Activated B cell treated with CpG ODN at 0.5 μM for 24 hours (primary cell): ENCODE results near the gene AVPR2. TPM values are rescaled to one million over a fixed set of nuclear protein-coding genes. Genes with fewer than 3 reads are reported as not detected.

ENCODE experiments used
- ATAC-seq: fragments of 200-7000 bp; cut with Tn5 transposase; one replicate; pipeline ENCODE4 v1.10.0; 2021; ENCODE audit warnings: low read depth, mild to moderate bottlenecking, moderate library complexity
- CTCF ChIA-PET: fragments of 350-600 bp; sonication (Branson Sonifier 250); formaldehyde crosslinking; loops from one replicate; lab custom pipeline; 2021; ENCODE audit warnings: antibody characterized with exemption; lab: Charles Lee
- POLR2A ChIA-PET: fragments of 350-600 bp; sonication (Branson Sonifier 250); formaldehyde crosslinking; loops from one replicate; lab custom pipeline; 2021; ENCODE audit warnings: antibody characterized with exemption; lab: Charles Lee
- DNase-seq: peaks from one replicate; pipeline ENCODE4 v3.0.0; 2022
- H3K27ac Mint-ChIP-seq: one replicate; pipeline ENCODE4 v1.8.0; 2020; ENCODE audit warnings: mixed read lengths
- H3K27me3 Mint-ChIP-seq: one replicate; pipeline ENCODE4 v1.8.0; 2021; ENCODE audit warnings: mixed read lengths
- H3K36me3 Mint-ChIP-seq: one replicate; pipeline ENCODE4 v1.8.0; 2021; ENCODE audit warnings: low read depth, mixed read lengths
- H3K4me1 Mint-ChIP-seq: one replicate; pipeline ENCODE4 v1.8.0; 2021; ENCODE audit warnings: mixed read lengths
- H3K4me3 Mint-ChIP-seq: one replicate; pipeline ENCODE4 v1.8.0; 2020; ENCODE audit warnings: mild to moderate bottlenecking, mixed read lengths
- H3K9me3 Mint-ChIP-seq: one replicate; pipeline ENCODE4 v1.8.0; 2020; ENCODE audit warnings: mixed read lengths
- intact Hi-C: fragments of 100-400 bp; cut with micrococcal nuclease; formaldehyde crosslinking; loops from one replicate; pipeline ENCODE4 v1.15.1; 2024
- total RNA-seq: library from RNA; stranded (reverse); gene quantifications from 2 replicates; pipeline ENCODE4 v1.2.3, GENCODE V29; 2022
- TF ChIP-seq, protein P1 (sequence below): fragments of 200-600 bp; IDR thresholded peaks from one replicate; pipeline ENCODE4 v1.8.0; 2022; ENCODE audit warnings: antibody characterized with exemption, mild to moderate bottlenecking

Gene AVPR2
- total RNA-seq, 1 donor from 2014 or later, result not detected

DNA sequence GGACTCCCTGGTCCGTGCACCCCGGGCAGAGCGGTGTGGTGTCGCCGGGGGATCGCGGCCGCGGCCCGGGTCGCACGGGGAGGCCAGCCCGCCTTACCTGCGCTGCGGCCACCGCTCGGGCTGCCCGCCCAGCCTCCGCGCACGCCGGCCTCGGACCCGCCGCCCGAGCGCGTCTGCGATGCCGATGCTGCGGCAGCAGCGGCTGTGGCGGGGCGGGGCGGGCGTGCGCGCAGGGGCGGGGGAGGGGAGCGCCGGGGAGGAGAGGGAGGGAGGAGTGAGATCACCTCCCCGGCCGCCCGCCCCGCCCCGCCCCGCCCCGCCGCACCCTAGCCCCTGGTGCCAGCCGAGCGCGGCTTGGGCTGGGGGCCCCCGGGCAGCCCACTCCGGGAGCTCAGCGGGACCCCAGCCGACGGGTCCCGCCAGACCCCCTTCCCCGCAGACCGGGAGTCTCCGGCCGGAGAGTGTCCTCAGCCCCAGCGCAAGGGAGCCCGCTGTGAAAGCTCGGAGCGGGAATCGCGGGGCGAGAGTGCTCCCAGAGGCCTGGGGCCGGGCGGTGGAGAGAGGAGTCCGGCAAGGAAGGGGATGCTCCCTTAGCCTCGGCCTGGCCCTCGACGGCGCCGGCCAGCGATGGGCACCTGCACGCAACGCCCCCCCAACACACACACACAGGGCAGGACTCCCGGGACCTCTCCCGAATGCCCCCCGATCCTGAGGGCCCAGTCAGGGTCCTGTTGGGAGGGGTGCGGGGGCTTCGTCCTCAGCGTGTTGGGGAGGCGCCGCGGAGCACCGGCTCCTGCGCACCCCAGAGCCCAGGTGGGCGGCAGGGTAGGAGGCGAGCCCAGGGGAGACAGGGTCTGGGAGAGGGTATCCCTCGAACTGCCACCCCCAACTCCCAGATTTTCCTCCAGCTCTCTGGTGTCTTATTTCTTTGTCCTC, 18.2 kb upstream of the AVPR2 start, which contains the start of gene L1CAM:
L1CAM (minus strand) TSS at position 206 of the 936 bp plus-strand sequence. CDS start 10,337 bp downstream, outside the sequence.
- ATAC-seq, result peak; percentile 20

DNA sequence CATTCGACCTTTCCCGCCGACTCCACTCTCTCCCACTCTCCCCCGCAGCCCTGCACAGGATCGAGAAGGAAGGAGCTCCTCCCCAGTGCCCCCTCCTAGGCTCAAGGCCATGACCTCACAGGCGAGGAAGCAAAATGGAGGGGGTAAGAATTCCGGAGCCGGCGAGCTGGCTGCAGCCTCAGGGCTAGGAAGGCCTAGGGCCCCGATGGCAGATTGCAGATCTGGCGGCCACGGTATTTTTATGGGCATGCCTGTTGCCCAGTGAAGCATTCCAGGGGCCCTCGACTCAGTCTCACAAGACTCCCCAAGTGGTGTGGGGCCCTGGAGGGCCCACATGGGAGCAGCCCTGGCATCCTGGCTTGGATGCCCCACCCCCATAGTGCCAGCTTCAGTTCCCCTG, 17.6 kb upstream of the AVPR2 start:
- Mint-ChIP-seq H3K36me3 (no peaks in the 10 kb centered on the region), H3K9me3 (no peaks in the 10 kb centered on the region), H3K27me3 (no peaks in the 10 kb centered on the region), H3K4me3 (no peak overlapping the region), H3K27ac (no peak overlapping the region), H3K4me1 (peaks cover 29% of the 10 kb centered on the region)
- no peak for DNase-seq
- ATAC-seq, result no peak
- intact Hi-C loops, result loop anchor here (5.0 kb wide), 1 partner anchor 60 kb away; no protein-coding TSS in a partner anchor
- TF ChIP-seq, protein P1, sequence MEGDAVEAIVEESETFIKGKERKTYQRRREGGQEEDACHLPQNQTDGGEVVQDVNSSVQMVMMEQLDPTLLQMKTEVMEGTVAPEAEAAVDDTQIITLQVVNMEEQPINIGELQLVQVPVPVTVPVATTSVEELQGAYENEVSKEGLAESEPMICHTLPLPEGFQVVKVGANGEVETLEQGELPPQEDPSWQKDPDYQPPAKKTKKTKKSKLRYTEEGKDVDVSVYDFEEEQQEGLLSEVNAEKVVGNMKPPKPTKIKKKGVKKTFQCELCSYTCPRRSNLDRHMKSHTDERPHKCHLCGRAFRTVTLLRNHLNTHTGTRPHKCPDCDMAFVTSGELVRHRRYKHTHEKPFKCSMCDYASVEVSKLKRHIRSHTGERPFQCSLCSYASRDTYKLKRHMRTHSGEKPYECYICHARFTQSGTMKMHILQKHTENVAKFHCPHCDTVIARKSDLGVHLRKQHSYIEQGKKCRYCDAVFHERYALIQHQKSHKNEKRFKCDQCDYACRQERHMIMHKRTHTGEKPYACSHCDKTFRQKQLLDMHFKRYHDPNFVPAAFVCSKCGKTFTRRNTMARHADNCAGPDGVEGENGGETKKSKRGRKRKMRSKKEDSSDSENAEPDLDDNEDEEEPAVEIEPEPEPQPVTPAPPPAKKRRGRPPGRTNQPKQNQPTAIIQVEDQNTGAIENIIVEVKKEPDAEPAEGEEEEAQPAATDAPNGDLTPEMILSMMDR, result no peak
- POLR2A ChIA-PET, result interaction anchor here (0.9 to 1.5 kb wide), 2 partner anchors 11 to 39 kb away, joined by 3 to 4 read pairs; partner anchors contain the start of gene ARHGAP4
- CTCF ChIA-PET, result no interaction called here

More for the DNA sequence above, 18.2 kb upstream of the AVPR2 start, which contains the start of gene L1CAM:
- ChIA-PET POLR2A (interaction anchor here (0.7 to 1.5 kb wide), 2 partner anchors 12 to 14 kb away, joined by 4 to 5 read pairs; no protein-coding TSS in a partner anchor), CTCF (no interaction called here)
- no peaks in the 10 kb centered on the region for H3K27me3 Mint-ChIP-seq
- intact Hi-C loops, result loop anchor here (5.0 kb wide), 1 partner anchor 61 kb away; no protein-coding TSS in a partner anchor
- H3K4me1 Mint-ChIP-seq, result peaks cover 29% of the 10 kb centered on the region
- H3K4me3 Mint-ChIP-seq, result peak within 1 kb of the TSS; percentile 65
- H3K9me3 Mint-ChIP-seq, result no peaks in the 10 kb centered on the region
- H3K36me3 Mint-ChIP-seq, result no peaks in the 10 kb centered on the region
- TF ChIP-seq, protein P1, result no peak
- peak within 1 kb of the TSS; percentile 35 for H3K27ac Mint-ChIP-seq
- no peak for DNase-seq

DNA sequence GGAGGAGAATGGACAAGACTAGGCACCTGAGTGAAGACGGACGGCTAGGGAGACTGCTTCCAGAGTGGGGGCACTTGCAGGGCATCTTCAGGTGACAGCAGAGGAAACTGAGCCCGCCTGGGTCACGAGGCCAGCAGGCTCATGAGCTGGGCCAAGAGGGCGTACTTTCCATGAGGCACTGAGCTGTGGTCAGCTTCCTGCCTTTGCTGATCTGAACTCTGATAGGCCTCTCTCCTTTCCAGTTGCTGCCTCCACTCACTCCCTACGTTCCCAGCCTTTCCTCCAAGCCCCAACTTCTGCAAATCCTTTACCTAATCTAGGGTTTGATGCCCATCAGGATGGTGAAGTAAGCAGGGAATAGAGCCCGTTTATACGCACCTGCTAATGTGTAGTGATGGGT, 17.1 kb upstream of the AVPR2 start:
- H3K27me3 Mint-ChIP-seq, result no peaks in the 10 kb centered on the region
- H3K36me3 Mint-ChIP-seq, result no peaks in the 10 kb centered on the region
- ATAC-seq, result no peak
- no peak for DNase-seq
- no peak overlapping the region for H3K27ac Mint-ChIP-seq
- ChIA-PET CTCF (no interaction called here), POLR2A (interaction anchor here (0.8 to 1.5 kb wide), 3 partner anchors 10 to 39 kb away, joined by 3 to 4 read pairs (median 3); partner anchors contain the start of gene ARHGAP4)
- intact Hi-C loops, result loop anchor here (5.0 kb wide), 1 partner anchor 60 kb away; no protein-coding TSS in a partner anchor
- H3K4me3 Mint-ChIP-seq, result no peak overlapping the region
- H3K4me1 Mint-ChIP-seq, result peaks cover 29% of the 10 kb centered on the region
- TF ChIP-seq, protein P1, result no peak
- H3K9me3 Mint-ChIP-seq, result no peaks in the 10 kb centered on the region

- TF ChIP-seq, protein P1, result no peak
- DNase-seq (peak; percentile 34), ATAC-seq (peak; percentile 91)
- intact Hi-C loops, result loop anchor here (1.0 to 5.0 kb wide), 4 partner anchors 13 to 59 kb away; no protein-coding TSS in a partner anchor
- Mint-ChIP-seq H3K4me1 (peaks cover 29% of the 10 kb centered on the region), H3K36me3 (no peaks in the 10 kb centered on the region), H3K27me3 (no peaks in the 10 kb centered on the region), H3K9me3 (no peaks in the 10 kb centered on the region), H3K27ac (peak overlapping the region; percentile 61), H3K4me3 (no peak overlapping the region)
- ChIA-PET CTCF (no interaction called here), POLR2A (interaction anchor here (0.7 to 1.6 kb wide), 2 partner anchors 38 to 41 kb away, joined by 6 read pairs; partner anchors contain the start of gene ARHGAP4)
These were observed 16.1 kb upstream of the AVPR2 start for GRCh38 chrX:153888344-153888743.
